ENCODE results near the gene HRH2. TPM values are rescaled to one million over a fixed set of nuclear protein-coding genes. Genes with fewer than 3 reads are reported as not detected.

HRH2 gene
- polyA plus RNA-seq, 10 donors: 0.65 to 1.6 (median 1.1) TPM

DNA sequence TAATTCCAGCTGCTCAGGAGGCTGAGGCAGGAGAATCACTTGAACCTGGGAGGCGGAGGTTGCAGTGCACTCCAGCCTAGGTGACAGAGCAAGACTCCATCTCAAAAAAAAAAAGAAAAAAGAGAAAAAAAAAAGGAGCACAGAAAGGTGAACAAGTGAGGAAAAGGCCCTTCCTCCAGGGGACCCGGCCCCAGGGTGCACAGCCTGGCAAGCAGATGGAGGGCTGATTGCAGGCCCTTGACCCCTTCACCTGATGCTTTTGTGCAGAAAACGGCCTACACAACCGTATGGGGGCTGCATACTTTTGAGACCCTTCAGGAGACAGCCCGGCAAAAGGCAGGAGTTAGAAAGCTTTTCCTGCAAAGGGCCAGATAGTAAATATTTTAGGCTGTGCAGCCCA lies 33.9 kb downstream of the HRH2 start:
- no peak for DNase-seq

DNA sequence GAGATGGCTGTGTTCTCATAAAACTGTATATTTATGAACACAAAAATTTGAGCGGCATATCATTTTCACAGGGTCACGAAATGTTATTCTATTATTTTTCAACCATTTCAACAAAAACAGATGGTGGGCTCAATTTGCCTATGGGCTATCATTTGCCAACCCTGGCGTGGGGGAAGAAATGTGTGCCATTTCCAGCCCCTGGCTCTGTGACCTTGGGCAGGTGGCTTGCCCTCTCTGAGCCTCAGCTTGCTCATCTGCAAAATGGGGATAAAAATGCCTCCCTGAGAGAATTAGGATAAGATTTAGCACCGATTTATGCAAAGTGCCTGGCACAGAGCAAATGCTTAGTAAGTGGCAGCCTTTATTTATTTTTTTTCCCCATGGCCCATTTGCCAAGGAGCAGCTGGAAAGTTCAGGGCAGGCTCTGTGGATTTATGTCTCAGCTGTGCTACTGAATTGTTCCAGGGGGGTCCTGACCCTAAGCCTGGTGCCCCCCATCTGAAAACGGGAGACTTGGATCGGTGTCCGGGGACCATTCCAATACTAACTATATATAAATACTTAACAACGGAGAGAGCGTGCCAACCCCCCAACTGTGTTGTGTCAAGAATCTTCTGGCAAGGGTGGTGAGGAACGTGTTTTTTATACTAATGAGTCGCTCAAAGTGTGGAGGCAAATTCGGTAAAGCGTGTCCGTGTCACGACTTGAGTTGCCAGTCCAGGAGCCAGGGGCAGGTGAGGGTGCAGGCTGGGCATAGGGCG lies 34.5 kb downstream of the HRH2 start:
- DNase-seq: no peak

DNA sequence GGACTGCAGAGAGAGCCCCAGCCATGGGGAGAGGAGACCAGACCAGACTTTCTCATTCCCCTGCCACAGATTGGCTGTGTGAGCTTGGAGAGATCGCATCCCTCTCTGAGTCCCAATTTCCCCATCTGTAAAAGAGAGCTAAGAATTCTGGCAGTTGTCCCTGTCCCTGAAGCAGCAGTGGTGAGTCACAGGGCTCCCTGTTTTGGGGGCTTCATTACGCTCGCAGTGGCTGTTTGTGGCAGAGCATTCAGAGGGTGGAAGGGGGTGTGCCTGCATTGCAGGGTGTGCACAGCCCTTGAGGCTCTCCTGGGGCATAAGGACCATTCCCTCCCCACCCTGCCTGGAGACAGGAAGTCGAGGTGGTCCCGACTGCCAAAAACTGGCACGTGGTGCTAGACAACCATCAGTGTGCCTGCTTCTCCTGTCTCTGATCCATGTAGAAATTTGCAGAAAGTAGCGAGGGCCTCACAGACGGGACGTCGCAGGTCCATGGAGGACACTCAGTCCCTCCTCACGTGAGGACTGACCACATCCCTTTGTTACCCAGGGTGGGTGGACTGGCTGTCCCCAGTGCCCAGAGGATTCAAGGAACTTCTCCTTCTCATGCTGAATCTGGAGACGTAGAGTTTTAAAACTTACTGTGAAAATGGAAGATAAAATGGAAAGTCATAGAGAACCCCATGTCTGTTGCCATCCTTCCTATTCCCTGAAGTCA lies 35.3 kb downstream of the HRH2 start:
- peak in 1 of 3 donors; percentile 21 for DNase-seq

DNA sequence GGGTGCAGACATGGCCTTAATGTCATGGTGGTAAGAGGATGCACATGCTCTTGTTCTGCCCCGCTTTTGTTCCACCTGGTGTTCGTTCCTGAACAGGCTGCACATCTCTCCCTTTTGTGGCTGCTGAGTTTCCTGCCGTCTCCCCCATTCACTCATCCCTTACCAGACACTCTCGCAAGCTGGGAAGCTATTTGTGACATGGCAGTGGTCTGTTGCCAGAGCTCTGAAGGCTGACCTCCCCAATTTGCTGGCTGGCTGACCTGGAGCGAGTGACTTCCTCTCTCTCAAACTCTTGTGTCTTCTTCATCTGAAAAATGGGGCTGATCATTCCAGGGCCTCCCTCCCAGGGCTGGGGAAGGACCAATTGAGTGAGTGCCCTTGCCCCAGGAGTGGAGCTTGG lies 35.9 kb downstream of the HRH2 start:
- no peak for DNase-seq

DNA sequence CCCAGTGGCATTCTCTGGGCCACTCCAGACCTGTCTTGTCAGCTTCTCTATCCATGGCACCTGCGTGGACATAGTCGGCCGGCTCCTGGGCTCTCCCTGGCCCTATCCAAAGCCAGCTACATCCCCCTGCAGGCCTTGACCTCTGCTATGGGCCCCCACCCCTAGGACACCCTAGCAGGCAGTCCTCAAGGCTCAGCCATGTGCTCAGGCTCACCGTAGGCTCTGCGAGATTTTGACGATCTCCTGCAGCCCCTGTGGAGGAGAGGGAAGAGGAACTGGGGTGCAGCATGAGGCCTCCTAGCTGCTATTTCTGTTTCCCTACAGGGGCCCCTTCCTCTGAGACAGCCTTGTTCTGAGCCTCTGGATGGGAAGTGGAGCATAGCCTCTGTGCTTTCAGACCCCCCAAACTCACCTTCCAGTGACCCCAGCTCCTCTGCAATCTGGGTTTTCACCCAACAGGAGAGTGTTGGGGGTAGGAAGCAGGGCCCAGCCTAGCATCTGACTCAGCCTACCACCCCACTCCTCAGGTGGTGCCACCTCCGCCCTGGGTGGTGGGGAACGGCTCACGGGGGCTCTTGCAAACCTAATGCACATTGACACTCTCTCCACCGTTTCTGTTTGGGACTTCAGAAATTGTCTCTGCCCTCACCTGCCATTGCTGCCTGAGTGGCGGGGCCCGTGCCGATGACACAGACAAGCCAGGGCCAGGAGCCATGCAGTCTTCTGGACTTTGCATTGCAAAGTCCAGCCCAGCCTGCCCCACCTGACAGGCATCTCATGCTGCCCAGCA lies 36.7 kb downstream of the HRH2 start:
- DNase-seq: peak in 1 of 3 donors; percentile 33

DNA sequence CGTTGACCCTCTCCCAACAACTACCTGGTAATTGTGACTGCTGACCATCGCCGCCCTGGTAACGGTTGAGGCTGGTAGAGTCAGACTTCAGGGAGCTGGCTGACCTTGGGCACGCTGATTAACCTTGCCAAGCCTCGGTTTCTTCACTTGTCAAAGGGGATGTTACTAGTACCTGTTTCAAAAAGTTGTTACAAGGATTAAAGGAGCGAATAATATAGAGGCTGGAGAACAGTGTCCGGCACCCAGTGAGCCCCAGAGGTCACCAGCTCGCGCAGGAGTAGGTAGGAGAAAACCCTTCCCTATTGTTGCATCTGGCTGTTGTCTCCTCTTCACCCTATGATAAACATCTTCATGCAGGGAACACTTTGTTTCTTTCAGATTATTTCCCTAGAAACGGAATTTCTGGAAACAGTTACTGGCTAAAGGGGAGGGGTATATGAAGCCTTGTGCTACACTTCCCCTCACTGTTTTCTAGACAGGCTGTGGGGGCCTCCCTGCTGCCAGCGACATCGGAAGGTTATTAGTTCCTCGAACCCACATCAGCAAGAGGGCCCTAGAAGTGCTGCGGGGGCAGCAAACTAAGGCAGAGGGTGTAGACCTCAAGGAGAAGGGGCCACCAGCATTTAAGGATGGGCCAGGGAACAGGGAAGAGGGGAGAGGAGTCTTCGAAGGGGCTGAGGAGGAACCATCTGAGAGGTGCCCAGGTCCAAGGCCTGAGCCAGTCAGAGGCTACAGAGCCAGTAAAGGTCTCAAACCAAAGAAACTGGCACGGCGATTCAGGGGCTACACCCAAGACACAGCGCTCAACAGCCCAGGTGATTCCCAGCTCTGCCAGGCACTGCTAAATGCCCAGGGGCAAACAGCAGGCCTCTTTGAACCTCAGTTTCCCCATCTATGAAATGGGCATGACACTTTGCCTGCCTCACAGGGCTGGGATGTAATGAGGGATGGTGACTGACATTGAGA lies 37.6 kb downstream of the HRH2 start:
- peak in 1 of 3 donors; percentile 38 for DNase-seq

DNA sequence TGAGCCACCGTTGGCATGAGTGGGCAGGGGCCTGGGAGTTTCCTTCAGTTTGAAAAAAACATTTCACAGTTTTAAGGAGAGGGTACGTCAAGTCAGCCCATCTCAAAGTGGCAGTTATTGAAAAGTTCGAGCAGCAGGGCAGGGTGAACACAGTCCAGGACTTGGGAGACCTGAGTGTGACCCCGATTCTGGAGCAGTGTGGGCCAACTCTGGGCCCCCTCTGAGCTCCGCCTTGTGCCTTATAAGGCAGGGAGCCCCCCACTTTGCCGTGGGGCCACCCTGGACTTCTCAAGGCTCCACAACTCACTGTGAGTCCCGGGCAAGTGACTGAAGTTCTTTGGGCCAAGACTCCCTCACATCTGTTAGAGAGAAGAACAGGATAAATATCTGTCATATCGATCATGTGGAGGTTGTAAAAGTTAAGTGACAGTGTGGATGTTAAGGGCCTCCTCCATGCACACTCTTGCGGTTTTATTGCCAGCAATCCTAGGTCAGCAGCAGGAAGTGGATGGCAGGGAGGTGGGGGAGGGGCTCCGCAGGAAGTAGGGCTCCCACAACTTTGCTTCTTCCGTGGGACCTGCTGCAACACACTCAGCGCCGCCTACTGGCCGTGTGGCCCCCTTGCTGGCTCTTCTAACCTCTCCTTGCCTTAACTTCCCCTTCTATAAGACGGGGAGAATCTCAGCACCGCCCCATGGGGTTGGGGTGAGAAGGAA lies 38.4 kb downstream of the HRH2 start:
- DNase-seq: peak; percentile 14 to 72 (median 53)

DNA sequence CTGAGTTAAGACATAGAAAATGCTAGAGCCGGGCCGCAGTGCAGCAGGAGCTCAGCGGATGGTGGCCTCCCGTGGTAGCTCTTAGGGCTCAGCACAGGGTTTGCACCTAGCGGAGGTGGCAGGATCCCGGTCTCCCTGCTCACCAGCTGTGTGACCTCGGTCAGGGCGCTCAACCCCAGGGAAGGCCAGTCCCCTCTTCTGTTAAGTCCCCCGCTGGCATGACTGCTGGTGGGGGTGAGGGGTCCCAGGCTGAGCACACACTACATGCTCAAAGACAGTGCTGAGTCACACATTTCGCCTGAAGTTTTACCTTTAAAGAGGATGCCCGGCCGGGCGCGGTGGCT lies 39.0 kb downstream of the HRH2 start:
- DNase-seq: no peak

DNA sequence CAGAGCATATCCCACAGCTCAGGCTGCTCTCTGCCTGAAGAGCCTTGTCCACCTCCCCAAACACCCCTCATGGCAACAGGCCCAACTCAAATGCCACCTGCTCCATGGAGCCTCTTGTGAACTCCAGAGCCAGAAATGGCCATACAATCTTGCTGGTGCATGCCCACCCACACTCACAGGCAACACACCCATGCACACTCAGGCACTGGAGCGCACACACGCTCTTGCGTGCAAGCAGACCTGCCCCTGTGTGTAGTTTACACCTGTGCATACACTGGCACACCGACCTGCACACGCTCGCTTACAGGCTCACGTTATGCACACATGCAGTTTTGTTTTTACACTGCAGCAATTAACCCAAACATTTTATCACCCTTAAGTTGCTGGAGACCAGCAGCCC lies 40.0 kb downstream of the HRH2 start:
- no peak for DNase-seq

DNA sequence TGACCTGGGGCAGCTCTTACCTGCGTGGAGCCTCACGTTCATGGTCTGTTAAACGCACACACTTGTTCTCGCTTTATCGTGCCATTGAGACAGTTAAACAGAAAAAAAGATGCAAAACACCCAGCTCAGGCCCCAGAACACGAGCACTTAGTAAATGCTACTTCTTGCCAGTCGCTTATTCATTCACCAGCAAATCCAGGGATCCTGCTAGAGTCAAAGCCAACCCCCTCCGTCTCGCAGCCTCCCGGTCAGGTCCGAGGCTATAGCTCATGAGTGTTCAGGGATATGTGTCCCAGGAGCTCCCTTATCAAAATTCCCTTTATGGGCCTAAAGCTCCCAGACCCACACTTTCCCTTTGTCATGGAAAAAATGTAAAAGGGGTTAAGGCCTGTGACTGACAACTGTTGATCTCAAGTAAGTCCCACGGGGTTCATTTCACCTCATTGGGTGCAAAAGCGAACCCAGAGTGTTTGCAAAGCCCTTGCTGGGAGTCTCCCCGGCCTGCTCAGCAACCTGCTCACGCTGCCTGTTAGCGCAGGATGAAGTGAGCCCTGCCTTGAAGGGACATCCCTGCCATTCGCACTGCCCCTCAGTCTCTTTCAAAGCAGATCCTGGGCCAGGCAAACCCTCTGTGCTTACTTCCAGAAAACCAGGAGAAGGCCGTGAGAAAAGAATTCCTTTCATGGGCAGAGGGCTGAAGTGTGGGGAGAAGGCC lies 40.7 kb downstream of the HRH2 start:
- no peak for DNase-seq

DNA sequence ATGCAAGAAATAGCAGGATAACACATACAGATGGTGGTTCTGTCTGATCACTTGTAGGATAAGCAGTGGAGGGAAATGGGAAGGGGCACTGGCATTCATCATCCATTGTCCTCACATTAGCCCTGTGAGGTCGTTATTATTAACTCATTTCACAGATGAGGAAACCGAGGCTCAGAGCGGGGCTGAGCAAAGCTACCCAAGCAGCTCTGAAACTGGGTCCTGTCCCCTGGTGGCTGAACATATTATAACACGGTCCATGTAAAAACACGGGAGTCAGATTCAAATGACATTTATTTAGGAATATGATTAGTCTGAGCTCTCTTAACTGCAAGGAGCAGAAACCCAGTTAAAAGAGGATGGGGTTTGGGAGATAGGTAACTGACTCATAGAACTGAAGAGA lies 43.1 kb downstream of the HRH2 start:
- DNase-seq: no peak

DNA sequence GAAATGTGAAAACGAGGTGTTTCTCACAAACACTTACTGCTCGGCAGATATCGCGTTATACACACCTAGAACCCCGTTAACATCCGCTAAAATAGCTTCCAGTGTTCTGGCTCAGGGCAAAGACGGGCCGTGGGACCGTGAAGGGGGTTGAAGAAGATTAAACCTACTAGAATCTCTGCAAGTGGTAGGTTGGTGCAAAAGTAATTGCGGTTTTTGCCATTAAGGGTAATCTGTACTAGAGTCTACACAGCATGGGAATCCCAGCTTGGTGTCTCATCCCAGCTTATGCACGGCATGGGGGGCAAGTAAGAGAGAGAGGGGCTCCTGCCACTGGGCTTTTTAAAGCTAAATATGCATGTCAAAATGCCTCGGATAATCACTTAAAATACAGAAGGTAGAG lies 43.9 kb downstream of the HRH2 start:
- DNase-seq: no peak

DNA sequence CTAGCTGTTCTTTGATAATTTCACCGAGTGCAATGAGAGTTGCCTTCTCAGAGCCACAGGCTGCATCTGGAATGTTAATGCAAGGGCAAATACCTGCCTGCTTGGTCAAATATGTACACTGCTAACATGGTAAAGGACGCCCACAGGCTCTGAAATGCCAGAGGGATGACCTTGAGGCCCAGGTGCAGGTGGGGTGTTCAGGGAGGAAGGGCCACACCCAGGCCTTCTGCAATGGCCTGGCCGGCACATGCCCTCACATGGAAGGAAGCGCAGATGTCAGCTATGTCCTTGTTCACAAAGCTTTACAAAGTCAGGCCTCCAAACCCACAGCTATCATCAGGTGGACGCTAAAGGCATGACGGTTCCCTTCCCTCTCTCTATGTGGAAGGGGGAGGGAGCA lies 48.6 kb downstream of the HRH2 start:
- no peak for DNase-seq

DNA sequence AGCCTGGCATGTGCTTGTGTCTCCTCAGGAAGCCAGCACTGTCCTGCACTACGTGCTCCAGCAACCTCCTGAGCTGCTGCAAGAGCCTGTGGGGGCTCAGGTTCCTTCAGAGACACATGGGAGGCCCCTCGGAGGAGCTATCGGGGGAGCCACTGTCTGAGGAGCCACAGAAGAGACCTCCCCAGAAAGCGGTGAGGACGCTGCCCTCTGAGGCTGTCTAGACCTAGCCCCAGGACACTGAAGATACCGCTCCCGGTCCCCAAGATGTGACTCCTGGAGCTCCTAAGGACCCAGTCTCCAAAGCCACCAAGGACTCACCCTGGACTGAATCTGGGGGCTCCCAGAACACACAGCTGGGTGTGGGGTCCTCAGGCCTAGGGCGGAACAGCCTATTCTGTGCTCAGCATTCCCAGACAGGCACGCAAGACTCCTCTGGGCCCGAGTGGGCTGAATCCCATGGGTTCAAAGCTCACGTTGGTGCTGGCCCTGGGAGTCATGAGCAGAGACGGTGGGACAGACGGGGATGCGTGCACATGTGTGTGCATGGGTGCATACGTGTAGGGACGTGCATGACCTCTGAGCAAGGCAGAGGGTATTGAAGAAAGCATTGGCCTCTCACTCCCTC lies 50.0 kb downstream of the HRH2 start:
- no peak for DNase-seq

DNA sequence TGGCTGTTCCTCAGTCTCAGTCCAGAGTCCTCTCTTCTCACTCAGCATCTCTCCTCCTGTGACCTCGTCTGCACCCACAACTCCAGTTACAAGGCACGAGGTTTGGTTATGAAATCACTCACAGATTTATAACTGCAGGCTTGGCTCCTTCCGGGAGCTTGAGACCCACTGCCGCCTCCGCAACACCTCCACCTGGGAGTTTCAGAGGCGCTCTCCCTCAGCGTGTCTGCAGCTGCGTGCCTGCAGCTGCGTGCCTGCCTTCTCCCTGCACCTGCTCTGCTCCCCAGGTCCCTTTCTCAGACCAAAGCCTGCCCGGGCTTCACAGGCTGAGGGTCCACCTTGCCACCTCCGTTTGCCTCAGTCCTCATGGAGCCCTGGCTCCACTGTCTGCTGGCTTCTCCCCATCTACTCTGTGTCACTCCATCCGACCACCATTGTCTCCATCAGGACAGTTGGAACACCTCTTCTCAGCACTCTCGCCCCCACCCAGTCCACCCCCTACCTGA lies 51.5 kb downstream of the HRH2 start:
- no peak for DNase-seq

DNA sequence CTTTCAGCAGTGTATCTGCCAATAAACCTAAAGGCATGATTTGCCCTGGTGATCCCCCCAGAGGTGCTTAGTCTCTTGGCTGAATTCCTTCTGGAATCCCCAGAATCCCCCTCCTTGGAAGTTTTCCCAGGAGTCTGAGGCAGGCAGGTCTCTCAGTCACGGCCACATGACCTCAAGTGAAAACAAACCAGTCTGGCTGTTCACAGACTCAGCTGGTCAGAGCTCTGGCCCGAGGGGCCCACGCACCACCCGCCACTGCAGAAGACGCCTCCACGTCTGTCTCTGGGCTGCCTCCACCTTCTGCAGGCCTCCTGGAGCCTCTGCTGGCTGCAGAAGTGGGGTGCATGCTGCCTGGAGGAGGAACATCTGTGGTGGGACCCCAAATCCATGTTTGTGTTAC lies 52.5 kb downstream of the HRH2 start:
- DNase-seq: no peak

DNA sequence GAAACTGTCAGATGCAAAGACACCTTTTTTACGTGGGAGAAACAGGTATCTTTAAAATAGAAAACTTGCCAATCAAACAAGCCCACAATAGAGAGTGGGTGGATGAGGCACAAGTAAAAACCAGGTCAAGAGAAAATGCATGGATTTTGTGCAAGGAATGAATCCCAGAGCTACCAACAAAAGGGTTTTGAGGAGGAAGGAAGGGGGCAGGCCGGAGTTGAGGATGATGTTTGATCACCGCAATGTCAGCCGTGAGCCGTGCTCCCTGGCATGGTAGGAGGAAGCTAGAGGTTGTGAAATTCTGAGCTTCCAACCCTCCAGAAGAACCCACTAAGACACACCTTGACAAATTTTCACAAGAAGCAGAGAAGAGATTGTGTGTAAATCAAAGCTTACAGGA lies 53.2 kb downstream of the HRH2 start:
- no peak for DNase-seq

DNA sequence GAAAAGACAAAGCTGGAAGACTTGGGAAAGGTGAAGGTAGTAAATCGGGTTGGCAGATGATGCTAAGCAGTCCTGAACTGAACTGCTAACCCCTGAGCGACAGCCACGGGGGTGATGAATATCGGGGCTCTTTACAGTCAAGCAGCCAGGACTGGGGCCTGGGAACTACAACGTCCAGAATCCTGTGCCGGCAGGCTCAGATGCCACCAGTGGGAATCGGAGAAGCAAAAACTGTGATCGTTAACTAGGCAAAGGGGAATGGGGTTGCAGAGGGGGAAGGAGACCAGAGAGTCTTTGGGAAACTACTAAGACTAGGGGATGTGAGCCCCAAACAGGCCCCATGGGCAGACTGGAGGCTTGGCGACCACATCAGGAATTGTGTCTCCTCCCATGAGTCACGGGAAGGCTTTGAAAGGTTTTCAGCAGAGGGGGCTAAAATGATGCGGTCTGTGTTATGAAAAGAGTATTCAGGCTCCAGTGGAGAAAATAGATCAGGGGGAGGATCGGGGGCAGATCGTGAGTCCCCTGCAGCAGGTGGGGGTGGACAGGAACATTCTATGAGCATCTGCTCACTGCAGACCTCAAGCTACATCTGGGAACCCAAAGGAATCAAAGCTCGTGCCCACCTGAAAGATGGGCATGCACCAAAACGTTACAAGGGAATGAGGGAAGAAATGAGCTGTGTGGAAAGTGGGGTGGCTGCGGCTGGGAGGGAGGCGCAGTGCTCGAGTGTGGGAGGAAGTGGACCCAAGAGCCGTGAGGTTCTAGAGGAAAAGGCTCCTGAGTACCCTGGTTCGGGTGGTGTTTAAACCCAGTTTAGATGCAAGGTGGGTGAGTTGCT lies 53.8 kb downstream of the HRH2 start:
- no peak for DNase-seq

DNA sequence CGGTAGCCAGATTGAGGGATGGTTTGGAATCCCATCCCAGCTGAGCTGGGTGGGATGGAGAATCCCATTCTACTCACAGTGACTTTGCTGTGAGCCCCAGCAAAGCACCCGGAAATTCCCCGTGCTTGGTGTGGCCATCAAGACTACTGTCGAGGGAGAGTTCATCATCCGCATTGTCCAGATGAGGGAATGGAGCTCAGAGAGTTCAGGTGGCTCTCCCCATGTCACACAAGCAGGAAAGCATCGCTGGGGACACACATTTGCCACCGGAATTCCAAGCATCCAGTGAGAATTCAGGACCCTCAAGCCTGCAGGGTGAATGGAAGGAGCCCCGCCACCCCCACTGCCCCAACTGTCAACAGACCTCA lies 54.4 kb downstream of the HRH2 start:
- DNase-seq: no peak
